ENCODE measurements around the gene SYCP1.
"Not testable (repeated sequence)": the region's sequence is repeated elsewhere in the genome, so short reads cannot be mapped to it uniquely, and the experiment has no call there.

SYCP1 gene

GRCh38 chr1:114976891-114977290 is 122.2 kb downstream of the SYCP1 start:
- DNase-seq (ENCODE audit: low read depth in 1 of 2, low spot score in 1 of 2), result no peak

GRCh38 chr1:114979278-114979891 is 124.7 kb downstream of the SYCP1 start:
- peak; percentile 38 to 47 for DNase-seq (ENCODE audit: low read depth in 1 of 2, low spot score in 1 of 2)

GRCh38 chr1:114982251-114982650 is 127.6 kb downstream of the SYCP1 start:
- DNase-seq (ENCODE audit: low read depth in 1 of 2, low spot score in 1 of 2), result no peak

- no peak for DNase-seq (ENCODE audit: low read depth in 1 of 2, low spot score in 1 of 2)
Observed at GRCh38 chr1:114986286-114986685, 131.6 kb downstream of the SYCP1 start.

GRCh38 chr1:114988095-114988494 is 133.4 kb downstream of the SYCP1 start:
- no peak for DNase-seq (ENCODE audit: low read depth in 1 of 2, low spot score in 1 of 2)

- no peak for DNase-seq (ENCODE audit: low read depth in 1 of 2, low spot score in 1 of 2)
Observed at GRCh38 chr1:114997510-114998289, 143.0 kb downstream of the SYCP1 start.

- DNase-seq (ENCODE audit: low read depth in 1 of 2, low spot score in 1 of 2), result no peak
Observed at GRCh38 chr1:115006191-115006590, 151.5 kb downstream of the SYCP1 start.

GRCh38 chr1:115012006-115012405 is 157.3 kb downstream of the SYCP1 start:
- DNase-seq (ENCODE audit: low read depth in 1 of 2, low spot score in 1 of 2), result no peak

GRCh38 chr1:115012434-115012833 is 157.8 kb downstream of the SYCP1 start:
- no peak for DNase-seq (ENCODE audit: low read depth in 1 of 2, low spot score in 1 of 2)

GRCh38 chr1:115013792-115014191 is 159.1 kb downstream of the SYCP1 start:
- no peak for DNase-seq (ENCODE audit: low read depth in 1 of 2, low spot score in 1 of 2)

- DNase-seq (ENCODE audit: low read depth in 1 of 2, low spot score in 1 of 2), result not testable (repeated sequence)
Observed at GRCh38 chr1:115019549-115019948, 164.9 kb downstream of the SYCP1 start.

GRCh38 chr1:115021145-115021544 is 166.5 kb downstream of the SYCP1 start:
- no peak for DNase-seq (ENCODE audit: low read depth in 1 of 2, low spot score in 1 of 2)

GRCh38 chr1:115023593-115023992 is 168.9 kb downstream of the SYCP1 start:
- DNase-seq (ENCODE audit: low read depth in 1 of 2, low spot score in 1 of 2), result no peak

DNA sequence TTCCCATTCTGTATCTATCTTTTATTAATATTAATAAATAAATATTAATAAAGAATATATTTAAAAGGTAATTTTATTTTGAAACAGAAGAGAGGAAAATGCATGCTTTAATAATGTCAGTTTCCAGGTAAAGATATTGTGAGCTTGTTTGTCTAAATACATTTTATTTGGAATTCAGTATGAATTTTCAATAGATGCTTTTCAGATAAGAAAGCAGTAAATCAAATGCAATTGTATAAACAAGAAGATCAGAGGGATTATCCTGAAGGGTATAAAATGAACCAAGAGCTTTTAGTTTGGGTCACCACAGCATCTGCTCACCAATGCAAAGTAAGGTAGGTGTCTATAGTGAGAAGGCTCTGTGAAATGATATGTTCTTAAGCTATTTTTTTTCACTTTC is 174.9 kb downstream of the SYCP1 start, which contains the start of gene TSHB:
Gene TSHB, plus strand, starts transcription at position 301 of the 400 bp plus-strand sequence. CDS start 3,537 bp downstream, outside the sequence.
- no peak for DNase-seq (ENCODE audit: low read depth in 1 of 2, low spot score in 1 of 2)

GRCh38 chr1:115031595-115031994 is 176.9 kb downstream of the SYCP1 start:
- DNase-seq (ENCODE audit: low read depth in 1 of 2, low spot score in 1 of 2), result no peak

- DNase-seq (ENCODE audit: low read depth in 1 of 2, low spot score in 1 of 2), result no peak
Observed at GRCh38 chr1:115035652-115036051, 181.0 kb downstream of the SYCP1 start.

GRCh38 chr1:115036814-115037507 is 182.3 kb downstream of the SYCP1 start:
- DNase-seq (ENCODE audit: low read depth in 1 of 2, low spot score in 1 of 2), result no peak

- no peak for DNase-seq (ENCODE audit: low read depth in 1 of 2, low spot score in 1 of 2)
Observed at GRCh38 chr1:115040501-115040900, 185.8 kb downstream of the SYCP1 start.

DNA sequence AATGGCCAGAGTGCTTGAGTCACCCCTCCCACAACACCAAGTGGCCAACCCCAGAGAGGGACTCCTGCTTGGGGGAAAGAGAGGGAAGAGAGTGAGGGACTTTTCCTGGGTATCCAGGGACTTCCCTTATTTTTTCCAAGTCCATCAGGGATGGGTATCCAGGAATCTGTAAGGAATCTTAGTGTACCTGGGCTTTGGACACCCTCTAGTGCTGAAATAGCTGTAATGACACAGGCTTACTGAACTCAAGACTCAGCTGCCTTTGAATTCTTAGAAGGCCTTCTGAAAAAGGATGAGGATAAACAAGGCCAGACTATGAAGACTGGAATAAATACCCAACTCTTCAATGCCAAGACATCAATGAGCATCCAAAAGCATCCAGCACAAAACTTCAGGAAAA is 187.0 kb downstream of the SYCP1 start:
- no peak for DNase-seq (ENCODE audit: low read depth in 1 of 2, low spot score in 1 of 2)

Data from activated T-helper 1 cell treated with anti-CD3 and anti-CD28 coated beads, Interleukin-2, amount 50 U/mL, for 16 hours (primary cell).